GM19035 (cell line): Measurements from ENCODE around the gene AQP12B.

Source experiments
- ATAC-seq: cut with Tn5 transposase; IDR thresholded peaks from one replicate; pipeline ENCODE4 v1.9.1; 2021; ENCODE audit not compliant: unreplicated experiment

AQP12B gene

DNA sequence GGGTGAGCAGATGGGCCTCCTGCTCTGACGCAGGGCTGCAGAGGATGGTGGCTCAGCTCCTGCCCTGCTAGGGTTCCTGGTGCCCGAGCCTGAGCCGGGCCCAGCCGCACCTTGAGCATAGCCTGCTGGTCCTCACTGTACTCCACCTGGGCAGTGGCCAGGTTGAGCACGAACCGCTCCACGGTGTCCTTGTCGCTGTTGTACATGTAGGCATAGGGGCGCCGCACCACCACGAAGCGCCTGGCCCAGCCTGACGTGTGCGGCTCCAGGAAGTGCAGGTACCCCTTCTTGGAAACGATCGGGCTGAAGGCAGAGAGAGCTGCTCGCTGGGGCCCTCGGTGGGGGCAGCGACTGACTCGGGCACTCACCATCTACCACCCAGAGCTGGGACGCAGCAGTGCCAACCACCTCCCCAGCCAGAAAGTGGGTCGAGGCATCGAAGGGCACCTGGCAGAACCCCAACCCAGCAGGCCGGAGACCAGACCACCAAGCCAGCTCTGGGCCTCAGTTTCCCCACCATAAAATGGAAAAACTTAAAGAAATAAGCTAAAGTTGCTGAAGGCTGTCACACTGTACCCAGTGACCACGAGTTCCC lies 36.3 kb upstream of the AQP12B start:
- no peak for ATAC-seq

- ATAC-seq, result no peak
Observed at GRCh38 chr2:240717681-240718581, 35.2 kb upstream of the AQP12B start.

- no peak for ATAC-seq
Observed at GRCh38 chr2:240717181-240717641, 34.5 kb upstream of the AQP12B start.

DNA sequence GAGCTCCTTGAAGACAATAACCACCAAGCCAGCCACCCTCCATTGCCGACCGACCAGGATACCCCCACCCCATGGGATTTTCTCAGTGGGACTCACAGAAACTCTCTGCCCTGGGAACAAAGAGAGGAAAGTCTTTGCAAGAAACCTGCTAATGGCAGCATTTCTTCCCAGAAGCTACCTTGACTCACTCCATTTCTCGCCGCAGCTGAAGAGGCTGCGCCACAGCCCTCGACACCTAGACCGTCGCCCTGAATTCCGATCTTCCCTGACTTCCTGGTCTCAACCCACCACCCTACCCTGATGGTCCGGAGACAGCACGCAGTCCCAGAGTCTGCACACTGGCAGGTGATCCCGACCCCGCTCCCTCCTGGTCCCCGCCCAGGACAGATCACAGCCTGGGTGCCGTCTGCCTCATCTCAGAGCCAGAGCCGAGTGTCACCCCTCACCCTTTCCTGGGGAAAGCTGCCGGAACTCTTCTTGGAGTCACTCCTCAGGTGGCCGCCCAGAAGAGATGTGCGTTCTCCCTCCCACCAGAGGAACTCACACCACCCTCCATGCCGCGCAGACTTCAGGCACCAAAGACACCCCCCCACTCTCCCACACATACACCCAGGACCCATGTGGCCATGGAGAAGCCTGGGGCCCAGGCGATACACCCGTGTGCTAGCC lies 33.6 kb upstream of the AQP12B start:
- no peak for ATAC-seq

- no peak for ATAC-seq
Observed at GRCh38 chr2:240714747-240715725, 32.4 kb upstream of the AQP12B start.

GRCh38 chr2:240713928-240714746 lies 31.5 kb upstream of the AQP12B start:
- no peak for ATAC-seq

DNA sequence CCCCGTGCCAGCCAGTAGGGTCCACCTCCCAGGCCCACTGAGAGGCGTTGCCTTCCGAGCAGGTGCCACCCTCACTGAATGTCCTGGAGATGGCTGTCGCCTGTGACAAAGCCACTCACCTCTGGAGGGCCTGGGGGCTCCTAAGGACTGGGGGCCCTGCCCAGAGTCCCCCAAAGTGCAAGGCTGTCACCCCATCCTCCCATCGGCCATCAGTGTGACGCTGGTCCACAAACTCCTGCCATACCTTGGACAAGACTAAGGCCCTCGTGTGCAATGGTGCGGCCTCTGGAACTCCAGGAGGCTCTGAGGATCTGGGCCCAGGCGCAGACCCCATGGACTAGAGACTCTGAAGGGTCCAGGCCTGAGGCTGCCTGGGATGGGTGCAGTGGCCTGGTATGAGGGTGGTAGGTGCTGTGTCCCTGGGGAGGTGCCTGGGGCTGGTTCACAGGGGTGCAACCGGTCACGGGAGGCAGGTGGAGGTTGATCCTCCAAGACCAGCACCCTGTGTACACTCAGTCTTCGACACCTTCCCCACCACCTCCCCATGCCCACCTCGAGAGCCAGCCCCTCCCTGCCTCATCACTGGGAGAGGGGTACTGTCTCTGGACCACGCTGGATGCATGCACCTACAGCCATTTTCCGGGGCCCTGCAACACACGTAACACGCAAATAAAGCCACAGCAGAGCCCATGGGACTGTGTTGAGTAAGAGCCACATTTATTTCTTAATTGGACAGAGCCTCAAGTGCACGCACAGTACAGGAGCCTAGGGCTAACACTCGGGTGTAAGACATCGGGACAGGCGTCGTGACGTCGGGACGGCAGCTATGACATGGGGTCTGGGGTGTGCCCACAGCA lies 30.6 kb upstream of the AQP12B start:
- no peak for ATAC-seq

- ATAC-seq, result no peak
Observed at GRCh38 chr2:240712121-240712520, 29.4 kb upstream of the AQP12B start.

GRCh38 chr2:240711701-240712100 lies 29.0 kb upstream of the AQP12B start:
- no peak for ATAC-seq

- ATAC-seq, result no peak
Observed at GRCh38 chr2:240711296-240711695, 28.6 kb upstream of the AQP12B start.

DNA sequence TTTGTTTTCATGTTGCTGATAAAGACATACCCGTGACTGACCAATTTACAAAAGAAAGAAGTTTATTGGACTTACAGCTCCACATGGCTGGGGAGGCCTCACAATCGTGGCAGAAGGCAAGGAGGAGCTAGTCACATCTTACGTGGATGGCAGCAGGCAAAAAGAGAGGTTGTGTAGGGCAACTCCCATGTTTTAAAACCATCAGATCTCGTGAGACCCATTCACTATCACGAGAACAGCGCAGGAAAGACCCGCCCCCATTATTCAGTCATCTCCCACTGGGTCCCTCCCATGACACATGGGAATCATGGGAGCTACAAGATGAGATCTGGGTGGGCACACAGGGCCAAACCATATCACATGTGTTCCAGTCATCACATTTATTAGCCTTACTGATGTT lies 25.8 kb upstream of the AQP12B start:
- ATAC-seq, result no peak

DNA sequence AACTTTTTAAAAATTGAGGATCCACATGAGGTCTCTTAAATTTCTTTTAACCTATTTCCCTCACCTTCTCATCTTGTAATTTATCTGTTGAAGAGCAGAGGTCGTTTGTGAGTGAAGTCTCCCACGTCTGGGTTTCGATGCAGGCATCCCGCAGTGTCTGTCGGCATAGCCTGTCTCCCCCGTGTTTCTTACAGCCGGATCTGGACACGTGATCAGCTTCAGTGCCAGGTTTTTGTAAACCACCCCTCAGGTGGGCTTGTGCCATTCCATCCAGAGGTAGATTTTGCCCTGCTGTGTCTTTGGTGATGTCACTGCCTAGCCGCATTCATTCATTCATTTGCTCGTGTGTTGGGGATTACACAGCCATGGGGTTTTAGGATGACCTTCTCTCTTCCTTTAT lies 25.1 kb upstream of the AQP12B start:
- no peak for ATAC-seq

DNA sequence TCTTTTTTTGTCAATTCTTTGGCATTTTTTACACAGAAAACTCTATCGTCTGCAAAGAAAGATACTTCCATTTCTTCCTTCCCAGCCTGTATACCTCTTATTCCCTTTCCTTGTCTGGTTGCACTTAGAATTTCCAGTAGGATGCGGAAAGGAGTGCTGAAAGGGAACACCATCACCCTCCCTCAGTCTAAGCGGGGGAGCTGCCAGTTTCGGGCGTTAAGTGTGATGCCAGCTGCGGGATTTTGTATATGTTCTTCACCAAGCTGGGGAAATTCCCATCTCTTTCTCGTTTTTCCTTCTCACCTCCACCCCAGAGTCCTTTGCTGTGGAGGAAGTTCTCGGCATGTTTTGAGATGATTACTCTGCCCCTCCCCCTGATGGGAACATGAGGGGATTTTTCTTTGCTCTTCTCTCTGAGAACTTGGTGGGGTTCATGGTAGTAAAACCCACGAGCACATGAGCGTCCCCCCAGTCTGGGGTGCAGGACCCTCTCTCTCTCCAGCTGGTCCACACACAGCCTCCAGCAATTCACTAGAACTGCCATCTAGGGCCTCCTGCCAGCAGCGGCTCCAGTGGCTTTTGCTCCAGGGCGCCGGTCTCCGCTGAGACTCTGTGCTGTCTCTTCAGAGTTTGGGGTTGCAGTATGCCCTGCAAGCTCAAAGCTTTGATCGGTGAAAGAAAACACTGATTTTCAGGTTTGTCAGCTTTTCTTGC lies 24.5 kb upstream of the AQP12B start:
- no peak for ATAC-seq

GRCh38 chr2:240705204-240705791 lies 22.6 kb upstream of the AQP12B start:
- no peak for ATAC-seq

DNA sequence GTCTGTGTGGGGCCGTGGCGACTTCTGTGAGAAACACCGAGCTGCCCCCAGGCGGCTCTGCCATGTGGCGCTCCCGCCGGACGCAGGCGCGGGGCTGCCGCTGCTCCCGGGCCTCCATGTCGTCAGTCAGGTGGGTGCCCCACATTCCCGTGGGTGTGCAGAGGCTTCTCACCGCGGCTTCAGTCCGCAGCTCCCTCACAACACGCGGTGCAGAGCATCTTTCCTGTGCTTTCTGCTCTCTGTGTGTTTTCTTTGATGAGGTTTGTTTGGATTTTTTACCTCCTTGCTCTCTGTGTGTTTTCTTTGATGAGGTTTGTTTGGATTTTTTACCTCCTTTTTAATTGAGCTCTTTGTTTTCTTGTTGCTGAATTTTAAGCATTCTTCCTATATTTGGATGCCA lies 22.0 kb upstream of the AQP12B start:
- ATAC-seq, result no peak

DNA sequence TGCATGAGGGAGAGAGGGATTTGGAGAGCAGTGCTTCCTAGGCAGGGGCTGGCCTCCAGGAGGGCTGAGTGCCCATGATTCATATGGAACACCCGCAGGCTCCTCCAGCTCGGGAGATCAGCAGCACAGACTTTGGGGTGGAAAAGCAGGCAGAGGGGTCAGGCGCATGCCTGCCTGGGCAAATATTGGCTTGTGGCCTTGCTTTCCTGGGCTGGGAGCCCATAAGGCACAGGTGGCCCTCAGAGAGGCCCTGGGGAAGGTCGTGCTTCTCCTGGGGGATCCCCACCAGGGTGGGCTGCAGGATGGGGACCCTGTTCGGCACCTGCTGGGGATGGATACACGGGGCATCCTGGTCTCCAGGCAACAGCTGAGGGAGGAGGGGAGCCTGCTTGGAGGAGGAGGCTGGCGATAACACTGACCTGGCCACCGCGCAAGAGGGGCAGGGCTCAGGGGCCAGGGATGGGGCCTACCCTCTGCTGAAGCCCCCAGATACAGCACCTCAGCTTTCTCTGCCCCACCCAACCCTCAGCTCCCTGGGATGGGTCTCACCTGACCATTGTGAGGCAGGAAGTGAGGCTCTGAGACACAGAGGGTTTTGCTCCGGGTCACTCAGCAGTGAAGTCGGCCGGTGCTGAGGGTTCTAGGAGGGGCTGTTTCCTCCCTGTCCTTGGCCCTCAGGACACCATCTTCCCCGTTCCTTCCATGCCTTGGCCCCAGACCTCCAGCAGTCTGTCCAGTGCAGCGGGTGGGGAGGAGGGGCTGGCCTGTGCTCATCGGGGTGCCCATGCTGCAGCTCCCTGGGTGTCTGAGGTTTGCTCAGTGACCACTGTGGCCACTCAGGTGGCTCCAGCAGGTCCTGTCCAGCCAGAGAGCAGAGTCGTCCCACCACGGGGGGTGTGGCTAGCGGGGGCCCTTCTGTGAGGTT lies 21.0 kb upstream of the AQP12B start:
- no peak for ATAC-seq

- no peak for ATAC-seq
Observed at GRCh38 chr2:240702640-240703011, 19.9 kb upstream of the AQP12B start.
